NCI-H1694 treated with DMSO at 0.1 percent for 48 hours (cell line): ENCODE measurements around the gene HOXD10.

Experiments used
- DNase-seq: peaks from one replicate; lab custom pipeline; 2025; lab: John Stamatoyannopoulos, UW

Gene HOXD10

DNA sequence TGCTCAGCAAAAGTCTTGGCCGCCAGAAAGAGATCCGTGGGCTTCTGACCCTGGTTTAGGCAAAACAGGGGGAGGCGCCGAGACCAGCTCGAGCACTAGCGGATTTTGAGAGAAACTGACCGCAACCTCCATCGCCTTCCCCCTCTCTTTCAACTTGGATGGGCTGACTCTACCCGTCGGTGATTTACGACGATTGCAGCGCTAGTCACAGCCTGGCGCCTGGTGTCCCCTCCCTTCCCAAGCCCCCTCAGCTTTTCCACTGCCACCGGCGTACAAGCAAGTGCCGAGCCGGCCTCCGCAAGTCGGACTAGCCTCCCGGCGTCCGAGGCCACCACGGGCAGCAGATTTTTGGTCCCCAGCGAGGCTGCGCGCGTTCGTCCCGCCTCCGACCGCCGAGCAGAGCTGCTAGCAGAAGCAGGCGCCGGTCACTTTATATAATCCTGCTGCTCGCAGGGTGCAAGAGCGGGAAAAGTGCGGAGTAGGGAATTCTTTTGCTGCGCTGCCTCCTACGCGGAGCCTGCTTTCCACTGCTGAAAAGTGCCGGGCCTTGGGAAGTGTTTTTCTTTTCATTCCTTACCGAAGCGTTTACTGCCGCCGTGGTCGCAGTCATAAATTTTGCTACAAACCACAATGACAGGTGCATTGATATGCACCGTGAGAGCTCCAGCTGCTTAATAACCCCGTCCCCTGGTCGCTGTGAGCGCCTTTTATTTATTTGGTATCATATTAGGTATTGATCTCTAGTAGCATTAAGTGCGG lies 48.2 kb downstream of the HOXD10 start:
- no peak for DNase-seq

DNA sequence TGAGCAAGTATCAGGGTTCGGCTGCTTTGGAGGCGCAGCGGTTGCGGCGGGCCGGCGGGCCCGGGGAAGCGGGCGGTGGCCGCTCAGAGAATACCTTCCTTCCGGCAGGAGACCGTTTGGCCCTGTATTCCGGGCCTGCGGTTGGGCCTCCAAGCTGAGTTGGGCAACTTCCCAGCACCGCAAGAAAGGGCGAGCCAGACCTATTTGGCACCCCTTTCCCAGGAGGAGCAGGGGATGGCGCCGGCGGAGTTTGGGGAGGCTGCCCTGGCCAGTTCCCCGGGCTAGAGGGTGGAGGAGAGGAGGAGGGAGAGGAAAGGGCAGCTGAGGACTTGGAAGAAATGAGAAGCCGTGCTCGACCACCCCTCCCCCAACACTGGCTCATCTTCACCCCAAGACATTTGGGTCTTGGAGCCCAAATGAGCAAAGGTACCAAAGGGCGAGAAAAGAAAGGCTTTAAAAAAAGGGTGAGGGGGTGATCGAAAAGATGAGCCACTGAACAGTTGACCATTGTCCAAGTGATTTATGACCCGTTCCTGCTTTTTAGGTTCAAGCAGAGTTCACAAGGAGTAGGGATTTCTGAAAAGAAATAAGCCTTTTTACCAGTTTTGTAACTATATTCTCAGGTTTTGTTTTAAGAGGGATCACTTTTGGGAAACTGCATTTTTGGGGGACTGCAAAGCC lies 48.9 kb downstream of the HOXD10 start:
- DNase-seq = no peak

DNA sequence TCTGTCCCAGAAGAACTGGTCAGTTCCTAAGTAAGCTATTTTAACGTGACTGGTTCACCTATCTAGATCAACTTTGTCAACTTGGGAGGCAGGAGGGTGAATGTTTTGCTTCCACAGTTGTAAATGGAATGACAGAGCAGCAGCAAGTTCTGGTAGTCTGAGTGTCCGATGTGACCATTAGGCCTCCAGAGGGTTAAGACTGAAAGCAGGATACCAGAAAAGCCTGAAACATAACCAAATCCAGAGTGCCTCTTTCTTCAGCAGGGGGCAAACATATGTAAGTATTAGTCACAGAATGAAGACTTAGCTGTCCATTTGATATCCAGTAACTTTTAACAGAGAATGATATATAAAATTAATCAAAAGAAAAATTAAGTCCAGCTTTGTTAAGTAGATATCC lies 49.7 kb downstream of the HOXD10 start:
- DNase-seq = no peak

DNA sequence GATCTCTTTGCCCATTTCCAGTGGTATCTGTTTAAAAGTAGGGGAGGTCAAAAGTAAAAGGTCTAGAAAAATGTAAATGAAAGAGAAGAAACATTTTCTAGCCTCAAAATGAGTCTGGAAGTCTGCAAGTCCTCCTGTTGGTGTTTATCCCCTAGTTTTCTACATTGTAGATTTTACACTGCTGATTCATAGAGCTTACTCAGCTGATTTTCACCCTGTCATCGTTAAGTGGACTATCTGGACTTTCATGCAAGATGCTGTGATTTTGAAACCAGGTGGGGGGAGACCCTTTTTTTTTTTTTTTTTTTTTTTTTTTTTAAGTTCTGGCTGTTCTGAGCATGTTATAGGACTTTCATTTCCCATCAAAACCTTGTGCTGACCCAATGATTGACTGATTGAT lies 50.8 kb downstream of the HOXD10 start:
- no peak for DNase-seq

DNA sequence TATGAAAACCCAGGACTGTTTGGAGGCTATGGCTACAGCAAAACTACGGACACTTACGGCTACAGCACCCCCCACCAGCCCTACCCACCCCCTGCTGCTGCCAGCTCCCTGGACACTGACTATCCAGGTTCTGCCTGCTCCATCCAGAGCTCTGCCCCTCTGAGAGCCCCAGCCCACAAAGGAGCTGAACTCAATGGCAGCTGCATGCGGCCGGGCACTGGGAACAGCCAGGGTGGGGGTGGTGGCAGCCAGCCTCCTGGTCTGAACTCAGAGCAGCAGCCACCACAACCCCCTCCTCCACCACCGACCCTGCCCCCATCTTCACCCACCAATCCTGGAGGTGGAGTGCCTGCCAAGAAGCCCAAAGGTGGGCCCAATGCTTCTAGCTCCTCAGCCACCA lies 52.6 kb downstream of the HOXD10 start:
- DNase-seq = no peak
